ENCODE results near the gene TNFRSF9. TPM values are rescaled to one million over a fixed set of nuclear protein-coding genes. Genes with fewer than 3 reads are reported as not detected.

Gene TNFRSF9
- total RNA-seq = 1 to 10 TPM in 1 of 4 donors, under 1 TPM in 1, not detected in 2; 0.66 to 1.7 TPM

GRCh38 chr1:7940745-7941436 is at the start of gene TNFRSF9:
Gene TNFRSF9 (minus strand): TSS chr1:7940839. CDS start chr1:7939994, 845 bp downstream.
- DNase-seq = peak in 1 of 3 donors; percentile 55
- Histone ChIP-seq H3K4me3 (no peak within 1 kb of the TSS), H3K9me3 (no peaks in the 10 kb centered on the region), H3K27ac (no peak within 1 kb of the TSS), H3K4me1 (peaks cover 0 to 10% (median 0%) of the 10 kb centered on the region in 4 donors), H3K27me3 (no peaks in the 10 kb centered on the region), H3K36me3 (no peaks in the 10 kb centered on the region)
- no peak for TF ChIP-seq POLR2A (IDR thresholded peaks at IDR 0.05)
- no peak for TF ChIP-seq CTCF (IDR thresholded peaks at IDR 0.05)

DNA sequence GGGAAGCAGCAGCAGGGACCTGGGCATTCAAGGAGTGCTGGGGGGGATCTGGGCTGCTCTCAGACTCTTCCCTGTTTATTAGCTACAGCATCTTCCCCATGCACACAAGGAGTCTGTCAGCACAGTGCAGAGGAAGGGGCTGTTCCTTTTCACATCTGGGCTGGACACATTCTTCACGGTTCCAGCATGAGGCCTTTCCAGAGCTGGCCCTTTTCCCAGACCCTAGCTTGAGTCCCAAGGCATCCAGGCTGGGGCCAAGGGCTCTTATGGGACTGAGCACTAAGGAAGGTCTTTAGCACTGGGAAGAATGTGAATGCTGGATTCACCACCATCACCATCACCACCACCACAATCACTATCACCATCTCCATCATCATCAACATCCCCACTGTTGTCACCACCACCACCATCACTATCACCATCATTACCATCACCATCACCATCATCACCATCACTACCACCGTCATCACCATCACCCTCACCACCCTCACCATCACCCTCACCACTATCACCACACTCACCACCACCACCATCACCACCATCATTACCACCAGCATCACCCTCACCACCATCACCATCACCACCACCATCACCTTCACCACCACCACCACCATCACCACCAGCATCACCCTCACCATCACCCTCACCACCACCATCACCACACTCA is 49.3 kb upstream of the TNFRSF9 start:
- no peak overlapping the region for H3K4me3 ChIP-seq
- TF ChIP-seq POLR2A (IDR thresholded peaks at IDR 0.05) (no peak), CTCF (IDR thresholded peaks at IDR 0.05) (no peak)
- H3K9me3 ChIP-seq = no peaks in the 10 kb centered on the region
- H3K27me3 ChIP-seq = no peaks in the 10 kb centered on the region
- no peak for DNase-seq
- no peaks in the 10 kb centered on the region for H3K4me1 ChIP-seq
- no peak overlapping the region for H3K27ac ChIP-seq
- H3K36me3 ChIP-seq = peaks cover 0 to 24% (median 0%) of the 10 kb centered on the region in 3 donors

GRCh38 chr1:7988576-7988975 is 47.9 kb upstream of the TNFRSF9 start:
- no peak for DNase-seq
- peaks cover 0 to 37% (median 0%) of the 10 kb centered on the region in 3 donors for H3K36me3 ChIP-seq

DNA sequence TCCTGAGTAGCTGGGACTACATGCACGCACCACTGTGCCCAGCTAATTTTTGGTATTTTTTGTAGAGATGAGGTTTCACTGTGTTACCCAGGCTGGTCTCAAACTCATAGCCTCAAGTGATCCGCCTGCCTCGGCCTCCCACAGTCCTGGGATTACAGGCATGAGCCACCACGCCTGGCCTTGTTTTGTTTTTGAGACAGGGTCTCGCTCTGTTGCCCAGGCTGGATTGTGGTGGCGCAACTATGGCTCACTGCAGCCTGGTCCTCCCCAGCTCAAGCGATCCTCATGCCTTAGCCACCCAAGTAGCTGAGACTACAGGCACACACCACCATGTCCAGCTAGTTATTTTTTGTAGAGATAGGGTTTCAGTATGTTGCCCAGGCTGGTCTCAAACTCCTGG is 46.9 kb upstream of the TNFRSF9 start:
- no peaks in the 10 kb centered on the region for H3K9me3 ChIP-seq
- H3K27me3 ChIP-seq = no peaks in the 10 kb centered on the region
- peaks cover 0 to 46% (median 0%) of the 10 kb centered on the region in 3 donors for H3K36me3 ChIP-seq
- no peak for DNase-seq
- no peak overlapping the region for H3K4me3 ChIP-seq
- no peak for TF ChIP-seq CTCF (IDR thresholded peaks at IDR 0.05)
- TF ChIP-seq POLR2A (IDR thresholded peaks at IDR 0.05) = no peak
- no peak overlapping the region for H3K27ac ChIP-seq
- H3K4me1 ChIP-seq = peaks cover 0 to 2% (median 0%) of the 10 kb centered on the region in 4 donors

More at GRCh38 chr1:7988576-7988975, 47.9 kb upstream of the TNFRSF9 start:
- TF ChIP-seq CTCF (IDR thresholded peaks at IDR 0.05) (no peak), POLR2A (IDR thresholded peaks at IDR 0.05) (no peak)
- Histone ChIP-seq H3K27me3 (no peaks in the 10 kb centered on the region), H3K27ac (no peak overlapping the region), H3K4me1 (no peaks in the 10 kb centered on the region), H3K9me3 (no peaks in the 10 kb centered on the region), H3K4me3 (no peak overlapping the region)

DNA sequence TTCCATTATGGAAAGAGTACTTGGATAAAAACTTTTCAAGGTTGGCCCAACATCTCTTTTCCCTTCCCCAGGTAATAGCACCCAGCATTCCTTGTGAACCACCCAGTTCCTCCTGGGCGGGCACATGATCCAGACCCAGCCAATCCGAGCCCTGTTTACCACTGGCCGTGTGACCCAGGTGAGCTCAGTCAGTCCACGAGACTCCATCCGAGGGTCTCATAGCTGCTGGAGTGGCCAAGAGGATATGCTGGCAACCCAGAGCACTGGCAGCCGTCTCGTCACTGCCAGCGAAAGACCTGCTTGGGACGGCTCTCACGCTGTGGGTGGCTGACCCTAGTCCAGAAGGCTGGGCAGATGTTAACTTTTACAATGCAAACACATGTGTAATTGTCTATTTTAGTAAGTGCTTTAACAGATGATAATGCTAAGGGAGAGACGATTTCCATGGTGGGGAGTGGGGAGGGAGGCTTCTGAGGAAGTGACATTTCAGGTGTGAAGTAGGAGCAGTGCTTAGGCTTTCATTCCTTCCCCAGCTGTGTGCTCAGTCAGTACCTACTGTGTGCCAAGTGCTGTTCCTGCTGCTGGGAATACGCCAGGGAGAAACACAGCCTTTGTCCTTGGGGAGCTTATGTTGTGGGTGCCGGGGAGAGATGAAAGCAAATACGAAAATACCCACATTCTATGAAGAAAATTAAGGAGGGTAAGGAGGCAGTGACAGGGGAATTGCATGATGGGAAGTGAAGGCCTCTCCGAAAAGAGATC is 45.4 kb upstream of the TNFRSF9 start:
- peaks cover 0 to 53% (median 0%) of the 10 kb centered on the region in 3 donors for H3K36me3 ChIP-seq

More for the DNA sequence above, 45.4 kb upstream of the TNFRSF9 start:
- no peak for DNase-seq
- Histone ChIP-seq H3K27me3 (no peaks in the 10 kb centered on the region), H3K27ac (no peak overlapping the region), H3K4me1 (peaks cover 0 to 7% (median 0%) of the 10 kb centered on the region in 4 donors), H3K9me3 (no peaks in the 10 kb centered on the region), H3K4me3 (no peak overlapping the region)
- no peak for TF ChIP-seq CTCF (IDR thresholded peaks at IDR 0.05)
- no peak for TF ChIP-seq POLR2A (IDR thresholded peaks at IDR 0.05)
